GM21576 (cell line): ENCODE measurements around the gene INTS2.
"Not testable (repeated sequence)": the region's sequence is repeated elsewhere in the genome, so short reads cannot be mapped to it uniquely, and the experiment has no call there.

Experiments used
- ATAC-seq: cut with Tn5 transposase; IDR thresholded peaks from one replicate; pipeline ENCODE4 v1.9.1; 2021; ENCODE audit warnings: mild to moderate bottlenecking, moderate library complexity; ENCODE audit not compliant: unreplicated experiment

INTS2 gene

GRCh38 chr17:61927208-61928100 is at the start of gene INTS2:
INTS2 (minus strand) TSS chr17:61927982; CDS start chr17:61926644, 1,338 bp downstream.
- peak; percentile 78 for ATAC-seq

GRCh38 chr17:61974115-61974514 is 46.3 kb upstream of the INTS2 start:
- no peak for ATAC-seq

- ATAC-seq = no peak
These were observed 44.5 kb upstream of the INTS2 start for GRCh38 chr17:61972311-61972710.

- no peak for ATAC-seq
These were observed 42.2 kb upstream of the INTS2 start for GRCh38 chr17:61970030-61970429.

GRCh38 chr17:61968757-61969156 is 41.0 kb upstream of the INTS2 start:
- ATAC-seq = no peak

GRCh38 chr17:61967729-61968128 is 39.9 kb upstream of the INTS2 start:
- ATAC-seq = no peak

GRCh38 chr17:61966191-61966590 is 38.4 kb upstream of the INTS2 start:
- ATAC-seq = no peak

- no peak for ATAC-seq
These were observed 27.8 kb upstream of the INTS2 start for GRCh38 chr17:61955619-61956018.

- ATAC-seq = no peak
These were observed 19.7 kb upstream of the INTS2 start for GRCh38 chr17:61947367-61948078.

GRCh38 chr17:61946359-61946758 is 18.6 kb upstream of the INTS2 start:
- ATAC-seq = no peak

GRCh38 chr17:61943117-61943516 is 15.3 kb upstream of the INTS2 start:
- no peak for ATAC-seq

GRCh38 chr17:61942085-61942484 is 14.3 kb upstream of the INTS2 start:
- no peak for ATAC-seq

- ATAC-seq = no peak
These were observed 287 bp upstream of the INTS2 start for GRCh38 chr17:61928101-61928436.

- no peak for ATAC-seq
These were observed 965 bp downstream of the INTS2 start for GRCh38 chr17:61926826-61927207.

GRCh38 chr17:61915162-61915561 is 12.6 kb downstream of the INTS2 start:
- not testable (repeated sequence) for ATAC-seq

- ATAC-seq = no peak
These were observed 19.3 kb downstream of the INTS2 start for GRCh38 chr17:61908292-61909037.

GRCh38 chr17:61907361-61907760 is 20.4 kb downstream of the INTS2 start:
- no peak for ATAC-seq

GRCh38 chr17:61904094-61904710 is 23.6 kb downstream of the INTS2 start:
- ATAC-seq = no peak

GRCh38 chr17:61903251-61903650 is 24.5 kb downstream of the INTS2 start:
- no peak for ATAC-seq

- no peak for ATAC-seq
These were observed 30.1 kb downstream of the INTS2 start for GRCh38 chr17:61897548-61898180.

GRCh38 chr17:61895391-61895790 is 32.4 kb downstream of the INTS2 start:
- ATAC-seq = no peak
